Hematopoietic multipotent progenitor cell treated with erythropoietin and hydrocortisone succinate and interleukin-3 and kit ligand, for 4 days (in vitro differentiated cells): ENCODE results near the gene SIRT1.
"Not testable (repeated sequence)": the region's sequence is repeated elsewhere in the genome, so short reads cannot be mapped to it uniquely, and the experiment has no call there.

ENCODE experiments used
- DNase-seq: peaks from one replicate; pipeline ENCODE4 v3.0.0-alpha.2; 2015

Gene SIRT1

GRCh38 chr10:67884313-67884841 lies at the start of gene SIRT1:
SIRT1 (plus strand) TSS chr10:67884656; CDS start chr10:67884722, 66 bp downstream.
- DNase-seq: peak; percentile 98

GRCh38 chr10:67835541-67836394 lies 48.7 kb upstream of the SIRT1 start:
- DNase-seq: not testable (repeated sequence)

GRCh38 chr10:67836488-67836887 lies 48.0 kb upstream of the SIRT1 start:
- peak; percentile 50 for DNase-seq

GRCh38 chr10:67836972-67837371 lies 47.5 kb upstream of the SIRT1 start:
- DNase-seq: no peak

- DNase-seq: peak; percentile 87
Observed at GRCh38 chr10:67837541-67838314, 46.7 kb upstream of the SIRT1 start, which contains the start of gene DNAJC12. DNAJC12 (minus strand) TSS chr10:67838188; CDS start chr10:67838011, 177 bp downstream.

- DNase-seq: not testable (repeated sequence)
Observed at GRCh38 chr10:67839511-67839910, 44.9 kb upstream of the SIRT1 start.

GRCh38 chr10:67839951-67840350 lies 44.5 kb upstream of the SIRT1 start:
- no peak for DNase-seq

- DNase-seq: no peak
Observed at GRCh38 chr10:67841737-67842136, 42.7 kb upstream of the SIRT1 start.

- no peak for DNase-seq
Observed at GRCh38 chr10:67843284-67843683, 41.2 kb upstream of the SIRT1 start.

GRCh38 chr10:67849331-67850011 lies 35.0 kb upstream of the SIRT1 start:
- peak; percentile 97 for DNase-seq

GRCh38 chr10:67851186-67851585 lies 33.3 kb upstream of the SIRT1 start:
- DNase-seq: no peak

- no peak for DNase-seq
Observed at GRCh38 chr10:67852761-67853160, 31.7 kb upstream of the SIRT1 start.

- DNase-seq: peak; percentile 89
Observed at GRCh38 chr10:67853512-67853911, 30.9 kb upstream of the SIRT1 start.

- no peak for DNase-seq
Observed at GRCh38 chr10:67858971-67859370, 25.5 kb upstream of the SIRT1 start.

- DNase-seq: no peak
Observed at GRCh38 chr10:67861750-67862432, 22.6 kb upstream of the SIRT1 start.

- DNase-seq: no peak
Observed at GRCh38 chr10:67863094-67863493, 21.4 kb upstream of the SIRT1 start.

- no peak for DNase-seq
Observed at GRCh38 chr10:67864607-67865371, 19.7 kb upstream of the SIRT1 start.

- DNase-seq: no peak
Observed at GRCh38 chr10:67868132-67868531, 16.3 kb upstream of the SIRT1 start.

- no peak for DNase-seq
Observed at GRCh38 chr10:67869996-67870395, 14.5 kb upstream of the SIRT1 start.

- no peak for DNase-seq
Observed at GRCh38 chr10:67875340-67876238, 8.9 kb upstream of the SIRT1 start.
